Measurements from ENCODE around the gene RABAC1. TPM values are rescaled to one million over a fixed set of nuclear protein-coding genes. Genes with fewer than 3 reads are reported as not detected.
A peak's percentile ranks its signal among the peaks of the same experiment; 100 is the strongest.

Gene RABAC1
- total and polyA plus RNA-seq, 2 experiments from 2014 or later: 151 to 206 TPM

DNA sequence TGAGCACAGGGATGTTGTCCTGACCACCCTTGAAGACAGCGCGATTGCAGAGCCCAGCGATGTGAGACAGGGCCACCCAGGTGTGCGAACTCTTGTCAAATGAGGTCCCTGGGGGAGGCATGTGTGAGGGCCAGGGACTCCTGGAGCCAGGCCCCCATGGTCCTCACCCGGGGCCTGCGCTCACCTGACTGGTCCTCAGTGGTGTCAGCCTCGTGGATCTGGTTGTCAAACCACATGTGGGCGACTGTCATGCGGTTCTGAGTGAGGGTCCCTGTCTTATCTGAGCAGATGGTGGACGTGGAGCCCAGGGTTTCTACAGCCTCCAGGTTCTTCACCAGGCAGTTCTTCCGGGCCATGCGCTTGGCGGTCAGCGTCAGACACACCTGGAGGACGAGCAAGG, 22.6 kb upstream of the RABAC1 start:
- Mint-ChIP-seq H3K9me3 (no peaks in the 10 kb centered on the region), H3K4me3 (no peak overlapping the region), H3K27ac (no peak overlapping the region), H3K36me3 (ENCODE audit: low read depth) (peaks cover 25% of the 10 kb centered on the region), H3K27me3 (ENCODE audit: insufficient read depth, low read depth, poor library complexity) (peaks cover 4% of the 10 kb centered on the region), H3K4me1 (no peaks in the 10 kb centered on the region)
- Histone ChIP-seq H3K9me2 (ENCODE audit: insufficient read depth) (no peaks in the 10 kb centered on the region), H3K4me2 (no peak overlapping the region), H3K79me2 (replicated peaks; ENCODE audit: insufficient read depth) (no peaks in the 10 kb centered on the region), H3K4me1 (ENCODE audit: insufficient read depth) (no peaks in the 10 kb centered on the region), H3F3A (replicated peaks; ENCODE audit: low read depth) (0 out of 2 replicates have a peak, but pooled peaks cover 3% of the 10 kb centered on the region), H2AFZ (no peak overlapping the region), H3K27me3 (ENCODE audit: insufficient read depth) (no peaks in the 10 kb centered on the region), H4K20me1 (replicated peaks; ENCODE audit: insufficient read depth) (no peaks in the 10 kb centered on the region; the same call in 1 of the 2 replicates), H3K27ac (ENCODE audit: low read depth) (no peak overlapping the region), H3K36me3 (ENCODE audit: insufficient read depth) (no peaks in the 10 kb centered on the region), H3K4me3 (no peak overlapping the region)
- DNase-seq (ENCODE audit: low spot score): no peak
- no peak for ATAC-seq
- TF ChIP-seq, protein P1, sequence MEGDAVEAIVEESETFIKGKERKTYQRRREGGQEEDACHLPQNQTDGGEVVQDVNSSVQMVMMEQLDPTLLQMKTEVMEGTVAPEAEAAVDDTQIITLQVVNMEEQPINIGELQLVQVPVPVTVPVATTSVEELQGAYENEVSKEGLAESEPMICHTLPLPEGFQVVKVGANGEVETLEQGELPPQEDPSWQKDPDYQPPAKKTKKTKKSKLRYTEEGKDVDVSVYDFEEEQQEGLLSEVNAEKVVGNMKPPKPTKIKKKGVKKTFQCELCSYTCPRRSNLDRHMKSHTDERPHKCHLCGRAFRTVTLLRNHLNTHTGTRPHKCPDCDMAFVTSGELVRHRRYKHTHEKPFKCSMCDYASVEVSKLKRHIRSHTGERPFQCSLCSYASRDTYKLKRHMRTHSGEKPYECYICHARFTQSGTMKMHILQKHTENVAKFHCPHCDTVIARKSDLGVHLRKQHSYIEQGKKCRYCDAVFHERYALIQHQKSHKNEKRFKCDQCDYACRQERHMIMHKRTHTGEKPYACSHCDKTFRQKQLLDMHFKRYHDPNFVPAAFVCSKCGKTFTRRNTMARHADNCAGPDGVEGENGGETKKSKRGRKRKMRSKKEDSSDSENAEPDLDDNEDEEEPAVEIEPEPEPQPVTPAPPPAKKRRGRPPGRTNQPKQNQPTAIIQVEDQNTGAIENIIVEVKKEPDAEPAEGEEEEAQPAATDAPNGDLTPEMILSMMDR (conservative IDR thresholded peaks at IDR 0.05; ENCODE audit: low read depth in 2 of 2): no peak

DNA sequence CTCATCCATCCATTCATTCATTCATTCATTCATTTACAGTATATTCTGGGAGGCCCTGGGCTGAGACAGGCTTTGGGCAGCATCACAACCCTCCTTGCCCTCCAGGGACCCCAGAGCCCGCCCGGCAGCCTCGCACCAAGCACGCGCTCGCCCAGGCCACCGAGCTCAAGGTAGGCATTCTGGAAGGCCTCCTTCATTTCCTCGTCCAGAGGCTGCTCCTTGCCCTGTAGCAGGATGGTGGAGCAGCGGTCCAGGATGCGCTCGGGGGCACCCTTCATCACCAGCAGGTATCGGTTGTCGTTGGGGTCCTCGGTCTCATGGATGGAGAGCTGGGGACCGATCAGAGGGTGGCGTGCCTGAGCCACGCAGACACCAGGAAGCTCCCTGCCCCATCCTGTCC, 19.3 kb upstream of the RABAC1 start:
- H3K9me3 Mint-ChIP-seq: no peaks in the 10 kb centered on the region
- DNase-seq (ENCODE audit: low spot score) (no peak), ATAC-seq (peak; percentile 36; the same call in 2 of the 3 replicates)
- no peaks in the 10 kb centered on the region for H3K79me2 ChIP-seq (replicated peaks; ENCODE audit: insufficient read depth)
- TF ChIP-seq, protein P2, sequence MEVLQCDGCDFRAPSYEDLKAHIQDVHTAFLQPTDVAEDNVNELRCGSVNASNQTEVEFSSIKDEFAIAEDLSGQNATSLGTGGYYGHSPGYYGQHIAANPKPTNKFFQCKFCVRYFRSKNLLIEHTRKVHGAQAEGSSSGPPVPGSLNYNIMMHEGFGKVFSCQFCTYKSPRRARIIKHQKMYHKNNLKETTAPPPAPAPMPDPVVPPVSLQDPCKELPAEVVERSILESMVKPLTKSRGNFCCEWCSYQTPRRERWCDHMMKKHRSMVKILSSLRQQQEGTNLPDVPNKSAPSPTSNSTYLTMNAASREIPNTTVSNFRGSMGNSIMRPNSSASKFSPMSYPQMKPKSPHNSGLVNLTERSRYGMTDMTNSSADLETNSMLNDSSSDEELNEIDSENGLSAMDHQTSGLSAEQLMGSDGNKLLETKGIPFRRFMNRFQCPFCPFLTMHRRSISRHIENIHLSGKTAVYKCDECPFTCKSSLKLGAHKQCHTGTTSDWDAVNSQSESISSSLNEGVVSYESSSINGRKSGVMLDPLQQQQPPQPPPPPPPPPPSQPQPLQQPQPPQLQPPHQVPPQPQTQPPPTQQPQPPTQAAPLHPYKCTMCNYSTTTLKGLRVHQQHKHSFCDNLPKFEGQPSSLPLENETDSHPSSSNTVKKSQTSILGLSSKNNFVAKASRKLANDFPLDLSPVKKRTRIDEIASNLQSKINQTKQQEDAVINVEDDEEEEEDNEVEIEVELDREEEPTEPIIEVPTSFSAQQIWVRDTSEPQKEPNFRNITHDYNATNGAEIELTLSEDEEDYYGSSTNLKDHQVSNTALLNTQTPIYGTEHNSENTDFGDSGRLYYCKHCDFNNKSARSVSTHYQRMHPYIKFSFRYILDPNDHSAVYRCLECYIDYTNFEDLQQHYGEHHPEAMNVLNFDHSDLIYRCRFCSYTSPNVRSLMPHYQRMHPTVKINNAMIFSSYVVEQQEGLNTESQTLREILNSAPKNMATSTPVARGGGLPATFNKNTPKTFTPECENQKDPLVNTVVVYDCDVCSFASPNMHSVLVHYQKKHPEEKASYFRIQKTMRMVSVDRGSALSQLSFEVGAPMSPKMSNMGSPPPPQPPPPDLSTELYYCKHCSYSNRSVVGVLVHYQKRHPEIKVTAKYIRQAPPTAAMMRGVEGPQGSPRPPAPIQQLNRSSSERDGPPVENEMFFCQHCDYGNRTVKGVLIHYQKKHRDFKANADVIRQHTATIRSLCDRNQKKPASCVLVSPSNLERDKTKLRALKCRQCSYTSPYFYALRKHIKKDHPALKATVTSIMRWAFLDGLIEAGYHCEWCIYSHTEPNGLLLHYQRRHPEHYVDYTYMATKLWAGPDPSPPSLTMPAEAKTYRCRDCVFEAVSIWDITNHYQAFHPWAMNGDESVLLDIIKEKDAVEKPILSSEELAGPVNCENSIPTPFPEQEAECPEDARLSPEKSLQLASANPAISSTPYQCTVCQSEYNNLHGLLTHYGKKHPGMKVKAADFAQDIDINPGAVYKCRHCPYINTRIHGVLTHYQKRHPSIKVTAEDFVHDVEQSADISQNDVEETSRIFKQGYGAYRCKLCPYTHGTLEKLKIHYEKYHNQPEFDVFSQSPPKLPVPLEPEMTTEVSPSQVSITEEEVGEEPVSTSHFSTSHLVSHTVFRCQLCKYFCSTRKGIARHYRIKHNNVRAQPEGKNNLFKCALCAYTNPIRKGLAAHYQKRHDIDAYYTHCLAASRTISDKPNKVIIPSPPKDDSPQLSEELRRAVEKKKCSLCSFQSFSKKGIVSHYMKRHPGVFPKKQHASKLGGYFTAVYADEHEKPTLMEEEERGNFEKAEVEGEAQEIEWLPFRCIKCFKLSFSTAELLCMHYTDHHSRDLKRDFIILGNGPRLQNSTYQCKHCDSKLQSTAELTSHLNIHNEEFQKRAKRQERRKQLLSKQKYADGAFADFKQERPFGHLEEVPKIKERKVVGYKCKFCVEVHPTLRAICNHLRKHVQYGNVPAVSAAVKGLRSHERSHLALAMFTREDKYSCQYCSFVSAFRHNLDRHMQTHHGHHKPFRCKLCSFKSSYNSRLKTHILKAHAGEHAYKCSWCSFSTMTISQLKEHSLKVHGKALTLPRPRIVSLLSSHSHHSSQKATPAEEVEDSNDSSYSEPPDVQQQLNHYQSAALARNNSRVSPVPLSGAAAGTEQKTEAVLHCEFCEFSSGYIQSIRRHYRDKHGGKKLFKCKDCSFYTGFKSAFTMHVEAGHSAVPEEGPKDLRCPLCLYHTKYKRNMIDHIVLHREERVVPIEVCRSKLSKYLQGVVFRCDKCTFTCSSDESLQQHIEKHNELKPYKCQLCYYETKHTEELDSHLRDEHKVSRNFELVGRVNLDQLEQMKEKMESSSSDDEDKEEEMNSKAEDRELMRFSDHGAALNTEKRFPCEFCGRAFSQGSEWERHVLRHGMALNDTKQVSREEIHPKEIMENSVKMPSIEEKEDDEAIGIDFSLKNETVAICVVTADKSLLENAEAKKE (CRISPR knock-in tag; IDR thresholded peaks at IDR 0.05): no peak
- TF ChIP-seq, protein P1 (conservative IDR thresholded peaks at IDR 0.05; ENCODE audit: low read depth in 2 of 2): peak in 1 of 2 experiments; percentile 51; a peak in 2 of 4 replicates
- H3K4me1 Mint-ChIP-seq: no peaks in the 10 kb centered on the region
- 0 out of 2 replicates have a peak, but pooled peaks cover 3% of the 10 kb centered on the region for H3F3A ChIP-seq (replicated peaks; ENCODE audit: low read depth)
- no peak overlapping the region for H3K27ac ChIP-seq (ENCODE audit: low read depth)
- peaks cover 4% of the 10 kb centered on the region; the same call in 1 of the 2 replicates for H4K20me1 ChIP-seq (replicated peaks; ENCODE audit: insufficient read depth)
- H3K27ac Mint-ChIP-seq: no peak overlapping the region
- no peaks in the 10 kb centered on the region for H3K4me1 ChIP-seq (ENCODE audit: insufficient read depth)
- H3K4me3 Mint-ChIP-seq: no peak overlapping the region
- no peak overlapping the region for H3K4me3 ChIP-seq
- no peaks in the 10 kb centered on the region for H3K27me3 ChIP-seq (ENCODE audit: insufficient read depth)
- H3K9me2 ChIP-seq (ENCODE audit: insufficient read depth): no peaks in the 10 kb centered on the region
- H3K4me2 ChIP-seq: no peak overlapping the region
- no peaks in the 10 kb centered on the region for H3K36me3 ChIP-seq (ENCODE audit: insufficient read depth)
- no peak overlapping the region for H2AFZ ChIP-seq
- H3K27me3 Mint-ChIP-seq (ENCODE audit: insufficient read depth, low read depth, poor library complexity): peaks cover 3% of the 10 kb centered on the region
- H3K36me3 Mint-ChIP-seq (ENCODE audit: low read depth): peaks cover 21% of the 10 kb centered on the region
